WTC11 (cell line): Measurements from ENCODE around the gene NLRP7.

Experiments used
- CBFB ChIP-seq: sonication (generic); formaldehyde crosslinking; IDR thresholded peaks from 2 replicates; pipeline ENCODE4 v1.8.1; 2022; ENCODE audit warnings: mild to moderate bottlenecking, low read depth, missing genetic modification reagents
- FOXK1 ChIP-seq: sonication (generic); formaldehyde crosslinking; IDR thresholded peaks from 2 replicates; pipeline ENCODE4 v1.8.0; 2022; ENCODE audit warnings: mild to moderate bottlenecking, moderate library complexity, missing genetic modification reagents
- NR3C1 ChIP-seq: sonication (generic); formaldehyde crosslinking; conservative IDR thresholded peaks from 2 replicates; pipeline ENCODE4 v1.8.1; 2023; ENCODE audit warnings: low read depth, mild to moderate bottlenecking, missing genetic modification reagents
- RELA ChIP-seq: sonication (generic); formaldehyde crosslinking; IDR thresholded peaks from 2 replicates; pipeline ENCODE4 v1.8.1; 2022; ENCODE audit warnings: missing genetic modification reagents, mild to moderate bottlenecking, borderline replicate concordance
- TEAD4 ChIP-seq: sonication (generic); formaldehyde crosslinking; IDR thresholded peaks from 2 replicates; pipeline ENCODE4 v1.8.0; 2022; ENCODE audit warnings: mild to moderate bottlenecking, missing genetic modification reagents

- TF ChIP-seq TEAD4 (CRISPR knock-in tag) (no peak), RELA (no peak), FOXK1 (CRISPR knock-in tag) (no peak), CBFB (CRISPR knock-in tag) (no peak), NR3C1 (no peak)
These were observed 20.3 kb upstream of the NLRP7 start for GRCh38 chr19:54967611-54968010.
